ENCODE data around the gene OR8B3.

- TF ChIP-seq CTCF (IDR thresholded peaks at IDR 0.05; ENCODE audit: insufficient read depth, low read depth, low read length) (no peak), EZH2 (IDR thresholded peaks at IDR 0.05; ENCODE audit: insufficient read depth, low read length) (no peak)
Observed at GRCh38 chr11:124442847-124443246, 44.0 kb upstream of the OR8B3 start.

All from astrocyte (in vitro differentiated cells and primary cell).